Stimulated activated naive B cell treated with anti-CD40 and anti-IgM and Interleukin-4, amounts not matched to agents 10 μg/mL and 1 μg/mL and 100 μg/mL, for 72 hours (primary cell): ENCODE data around the gene STXBP1.
A peak's percentile ranks its signal among the peaks of the same experiment; 100 is the strongest.

ENCODE experiments used
- ATAC-seq, 2 donors: fragments of 150-1000 bp; cut with Tn5 transposase; replicated peaks; 2 replicates each; pipeline ENCODE4 v1.10.0; 2021; ENCODE audit warnings: moderate library complexity in 1 of 2
- DNase-seq: peaks from one replicate; pipeline ENCODE4 v3.0.0; 2021
- H3K27ac Mint-ChIP-seq: one replicate; pipeline ENCODE4 v1.8.0; 2022; ENCODE audit warnings: mild to moderate bottlenecking, mixed read lengths
- H3K27me3 Mint-ChIP-seq, 2 donors: one replicate each; pipeline ENCODE4 v1.8.0; 2022; ENCODE audit warnings: mixed read lengths in 2 of 2
- H3K36me3 Mint-ChIP-seq, 2 donors: one replicate each; pipeline ENCODE4 v1.8.0; 2022; ENCODE audit warnings: mixed read lengths in 2 of 2, mild to moderate bottlenecking in 1 of 2
- H3K4me1 Mint-ChIP-seq, 2 donors: one replicate each; pipeline ENCODE4 v1.8.0; 2022; ENCODE audit warnings: mixed read lengths in 2 of 2, mild to moderate bottlenecking in 1 of 2
- H3K4me3 Mint-ChIP-seq, 2 donors: one replicate each; pipeline ENCODE4 v1.8.0; 2022; ENCODE audit warnings: mild to moderate bottlenecking in 2 of 2, mixed read lengths in 2 of 2, moderate library complexity in 1 of 2
- H3K9me3 Mint-ChIP-seq, 2 donors: one replicate each; pipeline ENCODE4 v1.8.0; 2022; ENCODE audit warnings: mixed read lengths in 2 of 2, mild to moderate bottlenecking in 1 of 2

Gene STXBP1

DNA sequence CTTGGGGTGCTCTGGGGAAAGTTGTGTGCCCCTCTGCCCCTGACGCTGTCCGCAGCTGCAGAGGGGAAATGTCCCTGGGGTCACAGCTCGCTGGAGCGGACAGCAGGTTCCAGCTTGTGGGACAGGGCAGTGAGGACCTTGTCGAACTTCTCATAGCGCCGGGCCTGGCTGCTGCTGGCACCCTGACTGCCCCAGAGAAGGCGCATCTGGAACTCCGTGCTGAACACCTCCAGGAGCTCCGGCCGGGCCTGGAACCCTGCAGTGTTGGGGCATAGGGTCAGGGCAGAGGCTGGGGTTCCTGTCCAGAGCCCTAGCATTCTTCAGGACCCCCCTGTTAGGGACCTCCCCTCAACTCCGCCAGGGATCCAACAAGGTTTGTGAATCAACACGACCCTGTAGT, 126.6 kb downstream of the STXBP1 start:
- Mint-ChIP-seq H3K27ac (no peak overlapping the region), H3K9me3 (no peaks in the 10 kb centered on the region), H3K27me3 (no peaks in the 10 kb centered on the region), H3K4me3 (no peak overlapping the region), H3K4me1 (peaks cover 9 to 18% of the 10 kb centered on the region in 2 donors), H3K36me3 (peaks cover 25 to 27% of the 10 kb centered on the region in 2 donors)
- ATAC-seq (no peak), DNase-seq (no peak)

DNA sequence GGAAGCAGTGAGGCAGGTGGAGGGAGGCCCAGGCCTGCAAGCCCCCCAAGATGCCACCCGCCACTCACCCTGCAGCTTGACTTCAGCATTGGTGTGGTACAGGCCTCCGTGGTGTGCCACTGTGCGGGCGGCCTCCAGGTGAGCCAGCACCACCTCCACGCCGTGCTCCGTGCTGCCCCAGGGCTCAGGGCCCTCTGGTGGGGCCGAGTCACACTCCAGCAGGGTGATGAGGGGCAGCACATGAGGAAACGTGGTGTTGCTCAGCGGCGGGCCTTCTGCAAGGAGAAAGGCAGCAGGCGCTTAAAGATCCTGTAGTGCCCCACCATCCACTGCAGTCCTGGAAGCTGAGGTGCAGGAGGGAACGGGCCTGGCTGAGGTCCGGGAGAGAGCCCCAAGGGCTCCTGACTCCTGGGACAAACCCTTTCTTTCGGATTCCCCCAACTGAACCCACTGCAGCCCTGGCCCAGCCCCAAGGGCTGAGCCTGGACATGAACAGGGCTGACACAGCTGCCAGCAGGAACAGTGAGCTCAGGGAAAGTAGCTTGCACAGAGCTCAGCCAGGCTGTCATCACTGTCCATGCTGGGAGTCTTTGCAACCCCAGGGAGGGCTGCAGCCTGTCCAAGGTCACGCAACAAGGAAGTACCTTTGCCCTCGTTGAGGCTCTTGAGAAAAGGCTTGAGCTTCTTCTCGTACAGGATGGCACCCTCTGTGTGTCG, 127.7 kb downstream of the STXBP1 start:
- Mint-ChIP-seq H3K4me3 (no peak overlapping the region), H3K9me3 (no peaks in the 10 kb centered on the region), H3K27ac (no peak overlapping the region), H3K27me3 (no peaks in the 10 kb centered on the region), H3K36me3 (peaks cover 28 to 30% of the 10 kb centered on the region in 2 donors), H3K4me1 (peaks cover 3 to 9% of the 10 kb centered on the region in 2 donors)
- no peak for DNase-seq
- no peak for ATAC-seq

DNA sequence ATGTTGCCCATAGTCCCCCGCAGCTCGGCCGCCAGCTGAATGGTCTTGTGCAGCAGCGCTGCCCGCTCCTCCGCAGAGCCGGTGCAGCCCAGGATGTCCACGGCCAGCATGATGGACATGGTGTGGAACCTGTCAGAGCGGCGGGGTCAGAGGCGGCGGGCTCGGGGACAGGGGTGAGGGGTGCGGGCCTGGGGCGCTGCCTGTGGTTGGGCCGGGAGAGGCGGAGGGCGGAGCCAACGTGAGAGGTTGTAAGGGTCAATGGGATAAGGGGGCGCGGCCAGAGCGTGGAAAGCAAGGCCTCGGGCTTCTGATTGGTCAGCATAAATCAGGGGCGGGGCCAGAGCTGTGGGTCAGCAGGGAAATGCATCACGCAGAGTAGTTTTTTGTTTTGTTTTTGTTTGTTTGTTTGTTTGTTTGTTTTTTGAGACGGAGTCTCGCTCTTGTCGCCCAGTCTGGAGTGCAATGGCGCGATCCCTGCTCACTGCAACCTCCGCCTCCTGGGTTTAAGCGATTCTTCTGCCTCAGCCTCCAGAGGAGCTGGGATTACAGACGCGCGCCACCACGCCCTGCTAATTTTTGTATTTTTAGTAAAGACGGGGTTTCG, 129.9 kb downstream of the STXBP1 start:
- ATAC-seq (peak in 1 of 2 donors; percentile 19), DNase-seq (no peak)
- Mint-ChIP-seq H3K4me1 (peaks cover 3 to 9% of the 10 kb centered on the region in 2 donors), H3K36me3 (peaks cover 36% of the 10 kb centered on the region in 2 donors), H3K27ac (peak overlapping the region; percentile 73), H3K27me3 (no peaks in the 10 kb centered on the region), H3K4me3 (peak overlapping the region in 1 of 2 donors; percentile 25), H3K9me3 (no peaks in the 10 kb centered on the region)
